Thymus (tissue), 11 donors: ENCODE results near the gene NAGA. TPM values are rescaled to one million over a fixed set of nuclear protein-coding genes. Genes with fewer than 3 reads are reported as not detected.

Source experiments
- DNase-seq, 9 donors: peaks; one replicate each; pipeline ENCODE4 v3.0.0-alpha.2; 2013; ENCODE audit warnings: low spot score in 9 of 9, low read depth in 6 of 9, missing footprints in 1 of 9
- H3K27ac ChIP-seq, 2 donors: one replicate each; pipeline ENCODE4 v1.5.1; 2013; ENCODE audit warnings: control low read depth in 1 of 2, low read depth in 1 of 2, low read length in 1 of 2, mild to moderate bottlenecking in 1 of 2, moderate library complexity in 1 of 2
- H3K27me3 ChIP-seq, 2 donors: one replicate each; pipeline ENCODE4 v1.5.1; 2013; ENCODE audit warnings: low read length in 1 of 2; ENCODE audit not compliant: control insufficient read depth in 2 of 2, insufficient read depth in 1 of 2
- H3K36me3 ChIP-seq, 2 donors: one replicate each; pipeline ENCODE4 v1.5.1; 2013; ENCODE audit warnings: low read length in 1 of 2, mild to moderate bottlenecking in 1 of 2, moderate library complexity in 1 of 2; ENCODE audit not compliant: control insufficient read depth in 2 of 2, insufficient read depth in 2 of 2
- H3K4me1 ChIP-seq, 2 donors: one replicate each; pipeline ENCODE4 v1.5.1; 2013; ENCODE audit warnings: low read length in 2 of 2; ENCODE audit not compliant: control insufficient read depth in 2 of 2, insufficient read depth in 2 of 2
- H3K4me3 ChIP-seq, 2 donors: one replicate each; pipeline ENCODE4 v1.5.1; 2013; ENCODE audit warnings: low read length in 2 of 2, control low read depth in 1 of 2, mild to moderate bottlenecking in 1 of 2
- H3K9me3 ChIP-seq, 2 donors: one replicate each; pipeline ENCODE4 v1.5.1; 2013; ENCODE audit warnings: low read length in 1 of 2, mild to moderate bottlenecking in 1 of 2; ENCODE audit not compliant: control insufficient read depth in 2 of 2, insufficient read depth in 1 of 2
- WGBS: extraction: QIAGEN DNeasy Blood & Tissue Kit; methylation state at CpG from one replicate; pipeline ENCODE4 v1.1.7; 2013; 5-methylcytosine and 5-hydroxymethylcytosine counted together
- polyA plus RNA-seq: library from polyadenylated mRNA; stranded (reverse); fragments of 200-250 nt; gene quantifications from one replicate; pipeline ENCODE4 v1.2.3, GENCODE V29; 2013
- total RNA-seq: library from RNA; stranded (reverse); fragments of 120-200 nt; gene quantifications from one replicate; pipeline ENCODE4 v1.2.4, GENCODE V29; 2013
- donor health status: healthy.

The NAGA gene
- total and polyA plus RNA-seq, 2 donors: 10.6 to 18.1 TPM

DNA sequence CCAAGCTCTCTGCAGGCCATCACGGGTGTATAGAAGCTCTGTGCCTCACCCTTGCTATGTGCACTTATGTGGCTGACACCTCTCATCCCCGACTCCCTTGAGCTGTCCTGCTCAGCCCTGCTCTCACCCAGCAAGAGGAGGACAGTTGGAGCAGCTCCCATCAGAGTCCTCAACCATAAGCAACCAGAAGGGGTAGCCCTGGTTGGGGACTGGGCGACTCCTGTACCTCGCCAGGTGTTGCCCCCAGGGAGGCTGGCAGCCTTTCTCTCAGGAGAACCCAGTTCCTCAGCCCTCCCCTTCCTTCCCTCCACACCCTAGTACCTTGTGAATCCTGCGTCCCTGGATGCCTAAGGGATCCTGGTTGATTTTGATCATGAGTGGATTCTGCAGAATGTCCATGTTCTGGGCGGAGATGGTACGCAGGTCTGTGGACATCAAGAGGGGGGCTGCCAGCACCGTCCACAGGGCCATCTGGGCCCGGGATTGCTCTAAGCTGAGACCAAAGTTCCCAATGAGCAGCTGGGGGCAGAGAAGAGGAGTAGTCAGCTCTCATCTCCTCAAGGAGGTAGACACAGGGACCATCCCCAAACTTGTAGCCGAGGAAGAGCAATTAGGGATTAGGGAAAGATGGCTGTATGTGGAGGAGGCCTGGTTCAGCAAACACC lies 8.0 kb downstream of the NAGA start:
- Histone ChIP-seq H3K27ac (no peak overlapping the region), H3K9me3 (peaks cover 0 to 6% of the 10 kb centered on the region in 2 donors), H3K4me1 (no peaks in the 10 kb centered on the region), H3K4me3 (no peak overlapping the region), H3K36me3 (peaks cover 32 to 46% of the 10 kb centered on the region in 2 donors), H3K27me3 (no peaks in the 10 kb centered on the region)
- DNase-seq: no peak
- WGBS: 93% methylated on average over 10 of the region's 10 CpGs

GRCh38 chr22:42061041-42061440 lies 9.6 kb downstream of the NAGA start:
- H3K4me1 ChIP-seq: no peaks in the 10 kb centered on the region
- peaks cover 0 to 6% of the 10 kb centered on the region in 2 donors for H3K9me3 ChIP-seq
- no peak overlapping the region for H3K27ac ChIP-seq
- no peak overlapping the region for H3K4me3 ChIP-seq
- H3K27me3 ChIP-seq: no peaks in the 10 kb centered on the region
- DNase-seq: no peak
- peaks cover 25 to 39% of the 10 kb centered on the region in 2 donors for H3K36me3 ChIP-seq
- WGBS: 98% methylated on average over 7 of the region's 7 CpGs

GRCh38 chr22:42060489-42060888 lies 10.1 kb downstream of the NAGA start:
- Histone ChIP-seq H3K4me1 (no peaks in the 10 kb centered on the region), H3K36me3 (peaks cover 23 to 37% of the 10 kb centered on the region in 2 donors), H3K4me3 (no peak overlapping the region), H3K9me3 (peaks cover 0 to 6% of the 10 kb centered on the region in 2 donors), H3K27me3 (no peaks in the 10 kb centered on the region), H3K27ac (no peak overlapping the region)
- no peak for DNase-seq
- 90% methylated on average over 5 of the region's 5 CpGs for WGBS

DNA sequence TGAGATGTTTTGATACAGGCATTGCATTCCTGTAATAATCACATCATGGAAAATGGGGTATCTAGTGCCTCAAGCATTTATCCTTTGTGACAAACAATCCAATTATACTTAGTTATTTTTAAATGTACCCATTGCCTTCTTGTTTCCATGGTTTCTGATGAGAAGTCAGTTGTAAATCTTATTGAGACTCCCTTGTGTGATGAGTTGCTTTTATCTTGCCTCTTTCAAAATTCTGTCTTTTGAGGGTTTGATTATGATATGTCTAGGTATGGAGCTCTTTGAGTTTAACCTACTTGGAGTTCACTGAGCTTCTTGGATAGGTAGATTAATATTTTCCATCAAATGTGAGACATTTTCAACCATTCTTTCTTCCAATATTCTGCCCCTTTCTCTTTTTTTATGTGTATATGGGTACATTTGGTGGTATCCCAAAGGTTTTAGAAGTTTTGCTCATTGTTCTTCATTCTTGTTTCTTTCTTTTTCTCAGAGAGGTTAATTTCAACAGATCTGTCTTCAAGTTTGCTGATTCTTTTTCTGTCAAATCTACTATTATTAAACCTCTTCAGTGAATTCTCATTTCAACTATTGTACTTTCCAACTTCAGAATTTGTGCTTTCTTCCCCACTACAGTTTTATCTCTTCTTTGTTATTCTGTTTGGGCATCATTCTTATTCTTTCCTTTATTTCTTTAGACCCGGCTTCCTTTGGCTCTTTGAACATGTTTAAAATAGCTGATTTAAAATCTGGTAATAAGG lies 13.7 kb downstream of the NAGA start:
- no peak for DNase-seq
- Histone ChIP-seq H3K27ac (no peak overlapping the region), H3K4me1 (no peaks in the 10 kb centered on the region), H3K9me3 (peaks cover 0 to 6% of the 10 kb centered on the region in 2 donors), H3K27me3 (no peaks in the 10 kb centered on the region), H3K36me3 (peaks cover 18 to 19% of the 10 kb centered on the region in 2 donors), H3K4me3 (no peak overlapping the region)
- 100% methylated on average over 1 of the region's 1 CpG for WGBS

GRCh38 chr22:42052765-42053164 lies 17.8 kb downstream of the NAGA start:
- Histone ChIP-seq H3K36me3 (no peaks in the 10 kb centered on the region), H3K4me1 (no peaks in the 10 kb centered on the region), H3K27ac (no peak overlapping the region), H3K27me3 (no peaks in the 10 kb centered on the region), H3K4me3 (no peak overlapping the region), H3K9me3 (no peaks in the 10 kb centered on the region)
- DNase-seq: no peak
- WGBS: 98% methylated on average over 3 of the region's 3 CpGs

GRCh38 chr22:42050641-42051180 lies 19.9 kb downstream of the NAGA start:
- WGBS: 96% methylated on average over 2 of the region's 2 CpGs

DNA sequence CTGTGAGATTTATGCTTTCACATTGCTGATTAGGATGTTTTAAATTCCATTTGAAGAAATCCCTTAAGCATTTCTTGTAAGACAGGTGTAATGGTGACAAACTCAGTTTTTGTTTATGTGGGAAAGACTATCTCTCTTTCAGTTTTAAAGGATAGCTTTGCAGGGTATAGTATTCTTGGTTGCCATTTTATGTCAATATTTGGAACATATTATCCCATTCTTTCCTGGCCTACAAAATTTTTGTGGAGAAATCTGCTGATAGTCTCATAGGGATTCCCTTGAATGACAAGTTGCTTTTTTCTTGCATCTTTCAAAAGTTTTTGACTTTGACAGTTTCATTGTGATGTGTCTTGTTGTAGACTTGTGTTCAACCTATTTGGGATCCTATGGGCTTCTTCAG lies 28.8 kb downstream of the NAGA start:
- DNase-seq: no peak
- Histone ChIP-seq H3K4me3 (no peak overlapping the region), H3K9me3 (peaks cover 1 to 3% of the 10 kb centered on the region in 2 donors), H3K27me3 (no peaks in the 10 kb centered on the region), H3K4me1 (no peaks in the 10 kb centered on the region), H3K36me3 (no peaks in the 10 kb centered on the region), H3K27ac (no peak overlapping the region)

More at GRCh38 chr22:42050641-42051180, 19.9 kb downstream of the NAGA start:
- no peaks in the 10 kb centered on the region for H3K36me3 ChIP-seq
- no peaks in the 10 kb centered on the region for H3K4me1 ChIP-seq
- H3K9me3 ChIP-seq: no peaks in the 10 kb centered on the region
- no peak overlapping the region for H3K4me3 ChIP-seq
- H3K27ac ChIP-seq: no peak overlapping the region
- no peak for DNase-seq
- no peaks in the 10 kb centered on the region for H3K27me3 ChIP-seq

GRCh38 chr22:42039271-42039670 lies 31.3 kb downstream of the NAGA start:
- H3K27me3 ChIP-seq: no peaks in the 10 kb centered on the region
- no peaks in the 10 kb centered on the region for H3K36me3 ChIP-seq
- DNase-seq: no peak
- H3K4me1 ChIP-seq: no peaks in the 10 kb centered on the region
- peaks cover 1 to 7% of the 10 kb centered on the region in 2 donors for H3K9me3 ChIP-seq
- H3K4me3 ChIP-seq: no peak overlapping the region
- H3K27ac ChIP-seq: no peak overlapping the region
- WGBS: 96% methylated on average over 5 of the region's 5 CpGs

GRCh38 chr22:42035256-42035655 lies 35.4 kb downstream of the NAGA start:
- H3K4me1 ChIP-seq: no peaks in the 10 kb centered on the region
- peaks cover 0 to 18% of the 10 kb centered on the region in 2 donors for H3K9me3 ChIP-seq
- no peak for DNase-seq
- no peaks in the 10 kb centered on the region for H3K36me3 ChIP-seq
- no peak overlapping the region for H3K27ac ChIP-seq
- no peaks in the 10 kb centered on the region for H3K27me3 ChIP-seq
- no peak overlapping the region for H3K4me3 ChIP-seq
- WGBS: 98% methylated on average over 8 of the region's 8 CpGs
